AG08395 (cell line): Measurements from ENCODE around the gene NOL4L.
A peak's percentile ranks its signal among the peaks of the same experiment; 100 is the strongest.

Experiments
- DNase-seq: peaks from one replicate; pipeline ENCODE4 v3.0.0; 2012; ENCODE audit warnings: mixed read lengths, low spot score

Gene NOL4L

GRCh38 chr20:32483351-32484224 is 101.5 kb downstream of the NOL4L start:
- peak; percentile 65 for DNase-seq

GRCh38 chr20:32482442-32483261 is 102.5 kb downstream of the NOL4L start:
- DNase-seq: peak; percentile 31

GRCh38 chr20:32482143-32482441 is 103.0 kb downstream of the NOL4L start:
- no peak for DNase-seq

DNA sequence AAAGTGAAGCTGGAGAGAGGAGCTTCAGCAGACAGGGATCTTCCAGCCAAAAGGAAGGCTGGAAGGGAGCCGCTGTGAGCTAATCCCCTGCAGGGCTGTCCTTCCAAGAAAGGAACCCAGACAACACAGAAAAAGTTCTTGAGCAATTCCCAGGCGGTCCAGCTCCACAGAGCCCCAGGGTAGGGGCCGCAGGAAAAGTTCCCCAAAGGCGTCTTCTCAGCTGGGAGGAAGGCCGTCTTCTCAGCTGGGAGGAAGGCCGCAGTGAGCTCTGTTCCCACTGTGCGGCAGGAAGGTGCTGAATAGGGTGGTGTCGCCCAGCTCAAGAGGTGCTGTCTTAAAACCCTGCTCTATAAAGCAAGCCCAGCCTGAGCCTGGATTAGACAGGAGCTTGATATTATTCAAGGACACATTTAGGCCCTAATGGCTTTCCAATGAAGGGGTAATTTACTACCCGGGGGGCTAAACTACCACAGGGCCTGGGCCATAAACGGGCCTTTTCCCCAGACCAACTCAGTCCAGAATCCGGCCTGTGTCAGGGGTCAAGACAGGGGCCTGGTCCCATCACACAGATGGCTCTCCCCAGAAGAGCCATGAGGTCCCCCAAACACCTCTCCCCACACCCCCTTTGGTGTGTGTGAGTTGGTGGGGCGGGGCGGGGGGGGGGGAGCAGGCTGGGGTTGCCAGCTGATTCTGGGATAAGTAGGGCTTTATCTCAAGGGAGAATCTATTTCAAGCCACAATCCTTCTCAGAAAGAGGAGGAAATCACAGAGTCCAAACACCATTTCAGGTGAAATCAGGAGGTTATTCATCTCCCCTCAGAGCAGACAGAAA is 103.6 kb downstream of the NOL4L start:
- DNase-seq: no peak

DNA sequence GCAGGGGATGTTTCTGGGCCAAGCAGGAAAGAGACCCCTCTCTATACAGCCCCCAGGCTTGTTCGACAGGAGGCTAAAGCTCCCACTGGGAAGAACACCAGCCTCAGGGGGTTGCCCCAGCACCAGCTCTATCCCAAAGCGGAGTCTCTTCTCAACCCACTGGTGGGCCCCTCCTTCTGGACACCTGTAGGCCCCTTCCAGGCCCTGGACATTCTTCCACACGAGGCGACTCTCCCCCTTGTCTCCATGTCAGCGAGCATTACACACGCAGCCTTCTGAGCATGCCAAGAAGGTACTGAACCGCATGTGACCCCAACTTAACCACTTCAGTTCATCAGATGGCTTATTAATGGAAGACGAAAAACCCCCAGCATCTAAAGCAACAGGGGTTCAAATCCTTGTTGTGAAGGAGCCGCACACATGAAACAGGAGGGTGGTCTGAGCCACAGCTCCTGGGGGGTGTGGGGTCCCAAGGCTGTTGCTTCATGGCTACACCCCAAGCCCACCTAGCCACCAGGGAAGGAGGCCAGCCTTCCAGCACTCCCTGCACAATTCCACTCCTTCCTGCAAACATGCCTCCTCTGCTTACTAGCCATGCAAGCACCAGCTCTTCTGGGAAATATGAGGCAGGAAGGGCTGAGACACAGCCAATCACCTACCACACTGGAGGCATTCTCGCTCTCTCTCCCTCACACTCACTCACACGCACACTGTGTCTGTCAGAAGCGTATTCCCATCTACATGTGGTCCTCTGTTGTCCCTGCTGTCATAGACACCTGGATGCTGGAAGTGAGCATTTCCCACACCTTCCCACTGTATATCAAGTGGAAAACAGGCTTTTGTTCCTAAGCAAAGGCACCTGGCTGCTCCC is 104.5 kb downstream of the NOL4L start:
- no peak for DNase-seq

DNA sequence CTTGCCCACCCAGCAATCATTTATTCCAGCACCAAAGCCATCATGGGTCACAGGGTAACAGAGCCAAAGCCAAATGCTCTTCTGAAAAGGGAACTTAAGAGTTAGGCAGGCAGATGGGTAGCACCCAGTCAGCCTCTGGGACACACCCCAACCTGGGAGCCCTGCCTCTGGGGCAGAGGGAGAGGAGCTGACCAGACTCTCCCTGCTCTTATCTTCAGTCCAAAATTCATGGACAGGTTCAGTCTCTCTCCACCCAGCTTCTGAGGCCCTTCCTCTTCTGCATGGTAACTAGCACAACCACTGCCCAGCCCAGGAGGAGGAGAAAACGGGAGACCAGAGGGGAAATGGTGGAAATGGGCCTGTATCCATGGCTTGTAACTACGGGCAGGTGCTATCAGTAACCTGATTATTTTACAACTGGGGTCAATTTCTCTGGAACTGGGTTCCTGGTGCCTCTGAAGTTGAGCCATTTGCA is 105.4 kb downstream of the NOL4L start:
- DNase-seq: no peak

DNA sequence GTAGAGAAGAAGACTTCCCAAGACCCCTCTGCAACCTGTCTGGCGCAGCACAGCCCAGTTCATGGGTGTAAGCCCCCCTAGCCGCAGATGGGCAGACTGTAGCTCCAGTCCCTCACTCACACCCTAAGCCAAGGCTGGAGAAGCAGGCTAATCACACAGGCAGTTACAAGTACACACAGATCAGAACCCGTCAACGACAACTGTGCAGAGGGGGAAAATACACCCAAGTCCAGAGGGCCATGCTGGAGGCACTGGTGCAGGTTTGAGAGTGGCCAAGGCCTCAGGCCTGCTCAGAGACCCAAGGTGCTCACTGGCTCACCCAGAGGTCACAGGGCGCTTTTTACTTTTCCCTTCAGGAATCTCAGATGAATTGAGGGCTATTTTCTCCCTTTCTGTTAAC is 106.1 kb downstream of the NOL4L start:
- no peak for DNase-seq

- DNase-seq: no peak
Measured at GRCh38 chr20:32478576-32478975, 106.6 kb downstream of the NOL4L start.

DNA sequence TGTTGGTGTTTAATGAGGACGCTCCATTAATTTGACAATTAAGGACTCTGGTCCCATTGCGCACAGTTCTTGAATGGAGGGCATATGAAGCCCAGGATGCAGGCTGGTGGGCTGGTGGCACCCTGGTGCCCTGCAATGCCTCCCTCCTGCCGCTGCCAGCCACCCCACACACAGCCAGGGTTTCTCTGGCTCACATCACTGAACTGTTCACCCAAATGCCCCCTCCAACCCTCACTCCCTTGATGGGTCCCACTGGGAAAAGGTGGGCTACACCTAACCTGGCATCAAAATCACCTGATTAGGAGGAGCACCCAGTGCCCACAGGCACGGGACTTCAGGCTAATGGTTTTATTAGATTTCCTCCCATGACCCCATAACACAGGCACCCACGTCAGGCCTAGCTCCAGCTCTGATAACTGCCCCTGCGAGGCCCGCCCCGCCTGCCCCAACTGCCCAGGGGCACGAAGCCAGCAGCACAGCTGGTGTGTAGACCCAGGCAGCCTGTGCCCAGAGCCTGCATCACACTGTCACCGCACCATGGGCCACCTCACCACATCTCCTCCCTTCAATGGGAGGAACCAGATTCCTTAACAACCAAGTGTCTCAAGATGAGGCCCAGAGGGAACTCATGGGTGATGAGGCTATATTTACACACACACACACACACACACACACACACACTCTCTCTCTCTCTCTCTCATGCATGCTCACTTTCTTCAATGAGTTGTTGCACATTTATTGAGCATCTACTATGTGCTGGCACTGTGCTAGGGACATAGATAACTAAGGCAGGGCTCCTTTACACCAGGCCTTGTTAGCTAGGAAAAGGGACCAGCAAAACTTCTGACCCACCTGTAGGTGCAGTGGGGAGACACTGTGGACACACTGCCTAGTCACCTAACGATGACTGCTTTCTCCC is 107.3 kb downstream of the NOL4L start:
- no peak for DNase-seq

- DNase-seq: no peak
Measured at GRCh38 chr20:32476684-32477593, 108.2 kb downstream of the NOL4L start.

DNA sequence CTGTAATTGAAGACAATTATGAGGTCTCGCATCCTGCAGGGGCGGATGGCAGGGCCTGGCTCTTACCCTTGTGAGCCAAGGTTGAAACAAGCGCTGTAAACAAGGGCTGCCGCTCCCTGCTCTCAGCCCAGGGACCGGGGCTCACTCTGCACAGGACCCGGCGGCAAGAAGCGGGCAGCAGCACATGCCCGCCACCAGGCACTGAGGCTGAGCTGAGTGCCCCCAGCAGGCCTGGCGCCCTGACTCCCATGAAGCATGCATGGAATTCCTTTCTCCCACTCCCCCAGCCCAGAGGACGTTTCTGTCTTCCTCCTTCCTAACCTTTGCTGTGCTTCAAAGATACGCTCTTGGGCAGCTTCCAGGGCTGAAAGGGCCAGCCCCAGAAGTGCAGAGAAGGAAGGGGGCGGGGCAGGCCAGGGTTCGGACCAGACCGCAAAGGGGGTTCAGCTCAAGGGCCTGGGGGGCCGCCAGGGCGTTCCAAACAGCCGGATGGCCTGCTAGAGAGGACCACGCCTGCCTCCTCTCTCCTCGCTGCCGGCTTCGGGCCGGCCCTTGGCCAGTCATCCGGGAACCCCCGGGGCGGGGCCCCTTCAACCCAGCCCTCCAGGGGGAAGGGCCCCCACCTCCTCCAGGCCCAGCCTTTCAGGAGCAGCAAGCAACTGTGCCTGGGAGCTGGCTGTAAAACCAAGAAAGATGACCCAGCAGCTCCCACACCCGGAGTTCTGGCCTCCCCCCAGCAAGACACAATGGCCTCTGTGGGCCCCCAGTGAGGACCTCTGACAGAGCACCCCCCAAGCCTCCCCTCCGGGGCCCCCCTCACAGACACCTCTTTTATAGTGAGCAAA is 109.9 kb downstream of the NOL4L start:
- DNase-seq: peak; percentile 99

GRCh38 chr20:32474717-32474966 is 110.5 kb downstream of the NOL4L start:
- no peak for DNase-seq

DNA sequence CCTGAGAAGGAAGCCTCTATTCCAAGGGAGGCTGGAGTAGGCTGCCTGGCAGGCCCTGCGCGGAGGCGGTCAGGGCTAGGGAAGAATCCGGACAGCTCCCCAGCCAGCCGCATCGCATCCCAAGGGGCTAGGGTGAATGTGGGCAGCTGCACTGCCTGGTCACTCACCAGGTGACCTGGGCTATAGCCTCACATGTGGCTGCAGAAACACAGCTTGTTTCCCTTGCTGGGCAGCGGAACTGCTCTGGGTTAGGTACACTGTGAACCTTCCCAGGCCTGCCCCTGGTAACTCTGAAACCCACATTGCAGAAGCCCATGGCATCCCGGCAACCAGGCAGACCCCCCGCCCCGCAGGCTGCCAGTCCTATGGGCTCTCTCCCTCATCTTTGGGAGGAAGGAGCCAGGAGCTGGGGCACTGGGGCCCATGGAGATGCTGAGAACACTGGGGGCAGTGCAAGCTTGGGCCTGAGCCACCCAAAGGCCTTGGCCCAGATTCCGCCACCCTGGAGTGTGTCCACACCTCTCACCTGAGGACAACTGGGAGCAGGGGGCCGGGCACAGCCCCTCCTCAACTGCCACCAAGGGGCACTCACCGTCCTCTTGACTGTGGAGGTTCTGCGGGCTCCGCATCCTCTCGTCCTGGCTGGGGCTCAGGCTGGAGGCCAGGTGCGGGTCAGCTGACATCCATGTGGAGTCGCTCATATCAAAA is 111.0 kb downstream of the NOL4L start:
- no peak for DNase-seq

DNA sequence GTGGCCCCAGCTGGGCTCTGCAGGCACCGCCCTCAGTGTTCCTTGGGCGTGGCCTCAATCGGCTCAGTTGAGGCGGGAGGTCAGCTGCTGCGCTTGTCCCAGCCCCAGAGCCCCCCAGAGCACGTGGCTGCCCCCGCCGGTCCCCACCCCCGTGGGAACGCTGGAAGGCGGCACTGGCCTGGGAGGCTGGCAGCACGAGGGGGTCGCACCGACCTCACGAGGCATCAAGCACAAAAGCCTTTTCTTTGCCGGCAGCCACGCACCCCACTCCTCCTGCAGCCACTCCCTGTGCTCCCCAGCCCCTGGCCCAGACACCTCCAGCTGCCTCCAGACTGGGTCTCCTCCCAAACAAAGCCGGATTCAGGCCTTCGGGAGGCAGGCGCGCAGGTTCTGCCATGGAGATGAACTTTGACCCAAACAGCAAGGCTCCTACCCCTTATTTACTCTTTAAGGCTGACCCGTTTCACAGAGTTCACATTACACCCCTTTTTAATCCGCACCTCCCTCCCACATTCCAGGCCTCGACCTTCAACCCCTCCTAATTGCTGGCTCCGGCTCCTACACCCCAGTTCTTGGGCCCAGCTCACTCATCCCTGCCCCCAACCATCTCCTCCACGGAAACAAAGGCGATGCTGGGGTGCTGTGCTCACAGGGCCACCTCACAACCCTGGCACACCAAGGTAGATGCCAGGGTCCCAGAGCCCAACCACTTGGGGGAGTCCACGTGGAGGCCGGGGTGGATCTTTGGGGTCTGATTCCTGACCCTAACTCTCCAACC is 111.7 kb downstream of the NOL4L start:
- DNase-seq: no peak

DNA sequence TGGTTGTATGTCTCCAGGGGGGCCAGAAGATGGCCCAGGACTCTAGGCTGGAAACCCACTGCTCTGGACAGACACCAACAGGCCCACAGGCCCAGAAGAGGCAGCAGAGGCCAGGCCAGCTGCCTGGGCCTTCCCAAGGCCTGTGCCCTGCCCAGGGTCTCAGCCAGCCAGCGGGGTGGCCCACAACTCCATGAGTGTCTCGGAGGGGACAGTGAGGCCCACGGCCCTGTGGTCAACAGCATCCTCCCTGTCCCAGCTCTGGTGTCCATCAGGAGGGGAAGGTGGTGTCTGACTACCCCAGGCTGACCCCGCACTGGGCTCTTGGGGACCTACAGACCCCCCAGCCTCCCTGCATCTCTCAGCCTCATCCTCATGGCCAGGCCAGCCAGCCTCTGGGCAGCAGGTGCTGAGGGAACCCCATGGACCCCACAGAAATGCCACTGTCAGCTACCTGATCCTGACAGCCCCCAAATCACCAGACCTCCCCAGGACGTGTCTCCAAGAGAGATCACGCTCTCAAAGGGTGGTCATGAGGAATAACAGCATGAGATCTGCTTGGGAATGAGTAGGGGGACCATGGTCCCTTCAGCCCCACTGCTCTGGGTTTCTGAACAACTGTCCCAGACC is 112.4 kb downstream of the NOL4L start:
- no peak for DNase-seq

DNA sequence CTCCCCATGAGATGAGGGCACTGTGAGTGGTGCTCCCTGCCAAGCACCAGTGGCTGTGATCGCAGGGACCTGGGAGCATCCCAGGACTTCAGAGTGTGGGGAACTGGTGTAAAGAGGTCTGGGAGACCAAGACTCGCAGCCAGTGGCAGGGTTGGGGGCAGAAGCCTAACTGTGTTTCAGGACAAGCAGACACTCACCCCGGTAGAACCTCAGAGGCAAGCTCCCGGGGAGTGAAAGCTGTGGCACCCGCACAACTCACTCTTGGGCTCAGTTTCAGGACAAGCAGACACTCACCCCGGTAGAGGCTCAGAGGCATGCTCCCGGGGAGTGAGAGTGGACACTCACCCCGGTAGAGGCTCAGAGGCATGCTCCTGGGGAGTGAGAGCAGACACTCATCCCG is 114.2 kb downstream of the NOL4L start:
- no peak for DNase-seq
